GM19351 (cell line): ENCODE data around the gene AP2A2.

ENCODE experiments used
- ATAC-seq: cut with Tn5 transposase; IDR thresholded peaks from one replicate; pipeline ENCODE4 v1.9.1; 2021; ENCODE audit warnings: mild to moderate bottlenecking, moderate library complexity; ENCODE audit not compliant: unreplicated experiment

Gene AP2A2

DNA sequence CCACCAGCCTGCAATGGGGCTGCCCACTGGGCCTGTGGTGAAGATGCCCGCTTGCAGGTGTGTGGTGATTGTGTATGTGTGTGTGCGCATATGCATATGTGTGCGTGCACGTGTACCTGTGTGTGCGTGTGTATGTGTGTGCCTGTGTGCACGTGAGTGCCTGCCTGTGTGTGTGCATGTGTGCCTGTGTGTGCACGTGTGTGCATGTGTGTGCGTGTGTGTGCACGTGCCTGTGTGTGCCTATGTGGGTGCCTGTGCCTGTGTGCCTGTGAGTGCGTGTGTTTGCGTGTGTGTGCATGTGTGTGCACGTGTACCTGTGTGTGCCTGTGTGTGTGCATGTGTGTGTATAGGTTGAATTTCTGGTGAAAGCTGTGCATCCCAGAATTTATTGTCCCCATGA lies 113.3 kb downstream of the AP2A2 start:
- no peak for ATAC-seq

DNA sequence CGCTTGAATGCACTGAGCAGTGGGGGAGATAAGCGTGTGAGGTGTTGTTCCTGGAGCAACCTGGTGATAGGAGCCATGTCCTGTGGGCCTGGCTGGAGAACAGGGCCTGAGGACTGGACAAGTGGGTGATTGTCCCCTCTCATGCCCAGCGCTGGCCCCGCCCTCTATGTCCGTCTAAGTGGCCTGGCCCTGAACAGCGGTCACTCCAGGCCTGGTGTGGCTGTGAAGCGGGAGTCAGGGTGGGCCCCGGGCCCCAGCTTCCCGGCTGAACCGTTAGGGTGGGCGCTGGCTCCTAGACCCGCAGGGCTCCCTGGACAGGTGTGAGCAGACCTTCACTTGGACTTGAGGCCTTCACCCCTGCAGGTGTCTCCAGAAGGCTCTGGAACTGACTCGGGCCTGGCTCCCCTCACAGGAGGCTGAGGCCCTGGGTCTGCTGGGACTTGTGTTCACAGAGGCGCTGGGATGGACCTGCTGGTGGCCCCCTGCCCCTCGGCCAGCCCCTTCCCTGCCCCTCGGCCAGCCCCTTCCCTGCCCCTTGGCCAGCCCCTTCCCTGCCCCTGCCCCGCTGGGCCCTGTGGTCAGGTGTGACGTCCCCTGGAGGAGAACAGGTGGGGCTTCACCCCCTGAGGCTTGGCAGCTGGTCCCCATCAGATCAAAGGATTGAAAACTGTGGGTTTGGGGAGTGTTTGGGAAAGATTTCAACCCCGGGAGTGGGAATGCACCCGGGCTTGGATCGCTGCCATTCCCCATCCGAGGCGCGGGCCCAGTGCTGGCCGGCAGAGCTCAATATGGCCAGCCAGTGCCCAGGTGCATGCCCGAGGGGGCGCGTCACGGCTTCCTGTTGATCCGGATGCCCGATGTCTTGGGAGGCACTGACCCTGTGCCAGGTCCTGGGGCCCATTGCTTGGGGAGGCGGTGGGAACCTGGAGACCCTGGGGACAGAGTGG lies 114.1 kb downstream of the AP2A2 start:
- ATAC-seq: no peak

GRCh38 chr11:1040428-1041148 lies 114.9 kb downstream of the AP2A2 start:
- ATAC-seq: no peak

DNA sequence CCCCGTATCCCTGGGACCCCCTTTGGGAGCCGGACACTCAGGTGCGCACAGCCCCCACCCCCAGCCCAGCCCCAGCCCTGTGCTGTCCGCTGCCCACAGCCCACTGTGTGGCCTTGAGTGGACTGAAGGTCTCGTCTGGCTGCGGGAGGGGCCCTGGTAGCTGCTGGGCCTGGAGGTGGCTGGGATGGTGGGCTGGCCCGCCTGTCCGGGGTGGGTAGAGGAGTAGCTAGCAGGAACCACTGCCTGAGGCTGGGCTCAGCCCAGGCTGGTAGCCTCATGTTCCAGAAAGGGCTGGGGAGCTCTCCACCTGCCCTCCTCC lies 115.4 kb downstream of the AP2A2 start:
- no peak for ATAC-seq

DNA sequence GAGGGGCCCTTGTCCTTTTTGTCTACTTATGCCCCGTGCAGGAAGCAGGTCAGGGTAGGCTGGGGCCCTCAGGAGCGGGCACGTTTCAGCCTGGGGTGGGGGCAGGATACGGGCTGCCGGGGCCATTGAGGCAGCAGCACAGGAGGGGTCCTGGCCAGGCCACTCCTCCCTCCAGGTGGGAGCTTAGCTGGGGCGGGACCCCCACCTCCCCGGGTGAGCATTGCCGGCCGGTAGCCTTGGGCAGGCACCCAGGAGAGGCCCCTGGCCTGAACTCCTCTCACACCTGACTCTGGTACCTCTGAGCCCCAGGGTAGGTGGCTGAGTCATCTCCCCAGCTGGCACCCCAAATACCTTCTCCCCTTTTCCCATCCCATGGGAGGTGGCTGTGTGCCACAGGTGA lies 115.8 kb downstream of the AP2A2 start:
- ATAC-seq: no peak

DNA sequence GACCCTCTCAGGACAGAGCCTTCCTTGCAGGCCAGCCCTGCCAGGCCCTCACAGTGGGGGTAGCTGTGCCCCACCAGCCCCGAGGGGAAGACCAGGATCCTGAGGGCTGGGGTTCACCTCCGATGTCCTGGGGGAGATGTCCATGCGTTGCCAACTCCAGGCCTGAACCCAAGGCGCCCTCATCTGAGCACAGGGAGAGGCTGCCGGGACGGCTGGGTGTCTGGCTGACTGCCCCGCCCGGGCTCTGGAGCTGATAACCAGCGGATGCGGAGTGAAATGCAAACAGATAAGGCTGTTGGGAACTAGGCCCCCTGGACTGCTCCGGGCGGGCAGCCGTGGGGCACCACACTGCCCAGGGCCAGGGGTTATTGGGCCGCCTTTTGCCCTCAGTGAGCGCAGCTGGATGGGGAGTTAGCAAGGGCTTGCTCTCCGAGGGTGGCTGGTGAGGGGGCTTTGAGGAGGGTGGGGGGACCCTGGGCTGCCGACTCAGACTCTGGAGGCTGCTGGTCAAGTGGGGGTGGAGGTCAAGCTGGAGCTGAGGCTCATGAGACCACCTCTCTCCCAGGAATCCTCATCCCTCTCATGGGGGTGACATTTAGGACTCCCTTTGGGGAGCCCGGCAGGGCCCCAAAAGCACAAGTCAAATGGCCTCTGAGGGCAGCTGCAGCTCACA lies 116.4 kb downstream of the AP2A2 start:
- no peak for ATAC-seq

DNA sequence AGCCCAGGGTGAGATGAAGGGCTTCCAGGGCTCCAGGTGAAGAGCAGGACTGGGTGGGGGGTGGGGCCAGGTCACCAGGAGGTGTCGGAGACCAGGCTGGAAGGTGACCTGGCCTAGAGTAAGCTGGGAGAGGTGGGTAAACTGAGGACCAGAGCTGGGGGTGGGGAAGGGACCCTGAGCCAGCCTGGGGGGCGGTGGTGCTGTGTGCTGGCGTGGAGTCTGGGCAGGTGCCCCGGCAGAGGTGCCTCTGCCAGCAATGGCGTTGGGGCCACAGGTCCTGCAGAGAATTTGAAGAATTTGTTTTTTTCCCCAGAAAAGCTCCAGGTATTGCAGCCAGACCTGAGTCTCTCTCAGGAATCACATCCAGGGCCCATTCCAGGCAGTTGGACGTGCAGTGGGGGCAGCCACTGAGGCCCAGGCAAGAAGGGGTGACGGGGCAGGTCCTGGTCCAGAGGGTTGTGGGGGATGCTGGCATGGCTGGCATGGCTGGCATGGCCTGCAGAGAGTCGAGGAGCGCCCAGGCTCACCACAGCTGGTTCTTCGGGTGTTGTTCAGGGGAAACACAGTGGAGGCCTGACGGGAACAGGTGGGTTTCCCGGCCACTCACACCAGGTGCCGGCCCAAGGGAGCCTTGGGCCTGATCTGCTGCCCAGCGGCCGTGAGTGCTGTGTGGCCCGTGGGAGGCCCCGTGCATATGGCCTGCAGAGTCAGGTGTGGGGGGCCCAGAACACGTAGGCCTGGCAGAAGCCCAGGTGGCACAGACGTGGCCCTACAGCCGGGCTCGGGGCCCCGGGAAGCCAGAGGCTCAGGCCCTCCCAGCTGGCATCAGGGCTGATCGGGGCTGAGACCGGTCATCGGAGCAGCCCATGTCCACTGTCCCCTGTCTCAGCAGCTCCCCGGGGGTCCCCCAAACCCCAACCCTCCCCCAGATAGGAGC lies 117.2 kb downstream of the AP2A2 start:
- ATAC-seq: no peak

GRCh38 chr11:1043563-1044096 lies 118.0 kb downstream of the AP2A2 start:
- ATAC-seq: no peak

DNA sequence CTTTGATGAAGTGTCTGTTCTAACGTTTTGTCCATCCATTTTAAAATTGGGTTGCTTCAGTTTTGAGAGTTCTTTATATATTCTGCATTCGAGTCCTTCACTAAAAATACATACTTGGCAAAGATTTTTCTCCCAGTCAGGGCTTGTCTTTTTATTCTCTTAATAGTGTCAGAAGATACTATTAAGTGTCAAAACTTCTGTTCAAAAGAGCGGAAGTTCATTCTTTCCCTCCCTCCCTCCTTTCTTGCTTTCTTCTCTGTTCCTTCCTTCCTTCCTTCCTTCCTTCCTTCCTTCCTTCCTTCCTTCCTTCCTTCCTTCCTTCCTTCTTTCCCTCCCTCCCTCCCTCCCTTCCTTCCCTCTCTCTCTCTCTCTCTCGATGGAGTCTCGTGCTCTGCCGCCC lies 118.5 kb downstream of the AP2A2 start:
- ATAC-seq: no peak

DNA sequence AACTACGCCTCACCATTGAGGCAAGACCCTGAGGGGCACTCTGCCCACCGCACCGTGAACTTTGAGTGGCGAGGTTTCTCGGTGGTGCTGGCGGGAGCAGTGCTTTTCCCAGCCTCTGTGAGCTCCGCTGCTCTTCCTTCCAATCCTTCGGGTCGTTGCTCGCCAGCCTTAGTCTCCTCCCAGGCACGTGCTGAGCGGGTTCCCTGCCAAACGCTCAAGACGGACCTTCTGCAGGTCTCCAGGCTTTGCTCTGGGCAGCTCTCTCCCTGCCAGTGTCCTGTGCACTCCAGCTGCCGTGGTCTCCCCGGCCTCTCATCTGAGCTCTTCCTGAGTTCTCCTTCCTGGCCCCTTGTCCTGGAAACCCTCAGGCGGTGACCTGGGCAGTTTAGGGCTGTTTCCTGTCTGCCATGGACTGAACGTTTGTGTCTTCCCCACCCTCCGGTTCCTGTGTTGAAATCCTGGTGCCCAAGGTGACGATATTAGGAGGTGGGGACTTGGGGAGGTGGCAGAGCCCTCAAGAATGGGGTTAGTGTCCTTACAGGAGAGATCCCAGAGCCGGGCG lies 122.0 kb downstream of the AP2A2 start:
- no peak for ATAC-seq

GRCh38 chr11:1048375-1049070 lies 122.9 kb downstream of the AP2A2 start:
- ATAC-seq: no peak

DNA sequence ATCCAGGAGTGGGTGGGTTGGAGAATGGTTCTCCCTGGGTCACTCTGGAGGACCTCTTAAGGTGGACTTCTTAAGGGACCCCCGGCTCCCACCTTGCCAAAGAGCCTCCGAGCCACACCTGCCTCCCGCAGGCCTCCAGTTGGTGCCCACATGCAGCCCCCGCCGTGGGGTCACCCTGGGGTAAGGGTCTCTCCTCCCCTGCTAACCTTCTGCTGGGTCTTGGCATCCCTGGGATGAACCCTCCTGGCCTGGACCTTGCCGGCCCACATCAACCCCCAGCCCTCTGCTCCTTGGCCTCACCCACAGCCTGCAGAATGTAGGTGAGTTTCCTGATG lies 123.4 kb downstream of the AP2A2 start:
- ATAC-seq: no peak

- no peak for ATAC-seq
Measured at GRCh38 chr11:1049431-1049891, 123.8 kb downstream of the AP2A2 start.

DNA sequence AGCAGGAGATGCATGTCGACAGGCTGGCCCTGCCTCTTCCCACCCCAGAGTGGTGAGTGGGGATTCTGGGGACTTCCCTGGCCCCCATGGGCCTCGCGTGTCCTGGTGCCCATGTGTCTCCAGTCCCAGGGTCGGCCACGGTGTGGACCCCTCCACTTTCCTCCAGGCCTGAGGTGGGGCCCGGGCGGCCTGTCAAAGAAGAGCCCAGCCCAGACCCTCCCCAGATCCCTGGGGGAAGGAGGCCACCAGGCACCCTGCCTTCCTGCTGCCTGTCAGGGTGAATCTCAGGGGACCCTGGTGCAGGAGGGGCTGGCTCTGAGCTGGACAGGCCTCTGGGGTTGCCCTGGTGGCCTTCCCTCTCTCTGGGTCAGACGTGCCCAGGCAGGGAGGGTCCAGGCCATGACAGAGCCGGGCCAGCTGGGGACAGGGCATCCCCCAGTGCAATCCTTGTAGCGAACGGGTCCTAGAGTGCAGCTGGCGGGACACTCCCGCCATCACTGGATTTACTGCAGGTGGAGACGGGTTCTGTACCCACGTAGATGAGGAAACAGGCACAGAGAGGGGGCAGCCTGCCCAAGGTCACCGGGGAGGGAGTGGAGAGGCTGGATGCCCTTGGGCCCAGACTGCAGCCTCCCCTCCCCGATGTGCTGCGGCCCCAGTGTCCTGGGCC lies 124.4 kb downstream of the AP2A2 start:
- ATAC-seq: no peak

- ATAC-seq: peak; percentile 79
Measured at GRCh38 chr11:1050581-1051355, 125.1 kb downstream of the AP2A2 start.

GRCh38 chr11:1051356-1052132 lies 125.9 kb downstream of the AP2A2 start:
- ATAC-seq: no peak
